SU-DHL-6 (cell line): ENCODE measurements around the gene COX14.

Experiments
- EZH2phosphoT487 ChIP-seq: fragments of 200-600 bp; sonication (generic), shearing (Covaris generic); conservative IDR thresholded peaks from 2 replicates; pipeline ENCODE4 v1.6.1; 2018; ENCODE audit warnings: mild to moderate bottlenecking, antibody characterized with exemption, low read length, moderate library complexity, mixed read lengths
- TF ChIP-seq, protein P1 (sequence below): fragments of 200-600 bp; sonication (generic); IDR thresholded peaks from one replicate; pipeline ENCODE4 v1.5.1; 2017; ENCODE audit warnings: antibody characterized with exemption, mild to moderate bottlenecking, low read length, moderate library complexity; ENCODE audit not compliant: insufficient read depth, poor library complexity, severe bottlenecking

DNA sequence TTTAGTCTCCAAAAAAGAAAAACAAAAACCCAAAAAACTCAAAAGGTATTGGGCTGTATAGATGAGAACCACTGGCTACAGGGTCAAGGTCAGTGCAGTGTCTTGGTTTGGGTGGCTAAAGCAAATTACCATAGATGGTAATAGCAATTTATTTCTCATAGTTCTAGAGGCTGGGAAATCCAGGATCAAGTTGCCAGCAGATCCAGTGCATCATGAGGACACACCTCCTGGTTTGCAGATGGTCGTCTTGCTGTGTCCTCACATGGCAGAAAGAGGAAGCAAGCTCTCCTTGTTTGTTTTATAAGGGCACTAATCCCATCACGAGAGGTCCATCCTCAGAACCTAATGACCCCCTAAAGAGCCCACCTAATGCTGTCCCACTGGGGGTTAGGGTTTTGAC is 11.2 kb downstream of the COX14 start:
- TF ChIP-seq, protein P1, sequence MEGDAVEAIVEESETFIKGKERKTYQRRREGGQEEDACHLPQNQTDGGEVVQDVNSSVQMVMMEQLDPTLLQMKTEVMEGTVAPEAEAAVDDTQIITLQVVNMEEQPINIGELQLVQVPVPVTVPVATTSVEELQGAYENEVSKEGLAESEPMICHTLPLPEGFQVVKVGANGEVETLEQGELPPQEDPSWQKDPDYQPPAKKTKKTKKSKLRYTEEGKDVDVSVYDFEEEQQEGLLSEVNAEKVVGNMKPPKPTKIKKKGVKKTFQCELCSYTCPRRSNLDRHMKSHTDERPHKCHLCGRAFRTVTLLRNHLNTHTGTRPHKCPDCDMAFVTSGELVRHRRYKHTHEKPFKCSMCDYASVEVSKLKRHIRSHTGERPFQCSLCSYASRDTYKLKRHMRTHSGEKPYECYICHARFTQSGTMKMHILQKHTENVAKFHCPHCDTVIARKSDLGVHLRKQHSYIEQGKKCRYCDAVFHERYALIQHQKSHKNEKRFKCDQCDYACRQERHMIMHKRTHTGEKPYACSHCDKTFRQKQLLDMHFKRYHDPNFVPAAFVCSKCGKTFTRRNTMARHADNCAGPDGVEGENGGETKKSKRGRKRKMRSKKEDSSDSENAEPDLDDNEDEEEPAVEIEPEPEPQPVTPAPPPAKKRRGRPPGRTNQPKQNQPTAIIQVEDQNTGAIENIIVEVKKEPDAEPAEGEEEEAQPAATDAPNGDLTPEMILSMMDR = no peak
- no peak for TF ChIP-seq EZH2phosphoT487
